Subcutaneous adipose tissue (tissue), 4 donors: Measurements from ENCODE around the gene COL26A1. TPM values are rescaled to one million over a fixed set of nuclear protein-coding genes. Genes with fewer than 3 reads are reported as not detected.

ENCODE experiments used
- CTCF ChIP-seq: fragments of 450-650 bp; IDR thresholded peaks from one replicate; pipeline ENCODE4 v1.5.1; 2016; ENCODE audit warnings: low read depth, mild to moderate bottlenecking, control low read depth, antibody characterized with exemption, moderate library complexity
- total RNA-seq, 4 donors: library from RNA; depleted of rRNA; stranded (reverse); fragments of >200 nt; gene quantifications; one replicate each; pipeline ENCODE4 v1.1.0, GENCODE V29; 2016

COL26A1 gene
- total RNA-seq, 4 donors from 2014 or later = not detected

GRCh38 chr7:101333912-101334311 lies 28.8 kb upstream of the COL26A1 start:
- TF ChIP-seq CTCF = no peak

GRCh38 chr7:101340379-101340778 lies 22.3 kb upstream of the COL26A1 start:
- no peak for TF ChIP-seq CTCF

GRCh38 chr7:101342892-101343291 lies 19.8 kb upstream of the COL26A1 start:
- no peak for TF ChIP-seq CTCF

- no peak for TF ChIP-seq CTCF
Observed at GRCh38 chr7:101347477-101347876, 15.2 kb upstream of the COL26A1 start.

- no peak for TF ChIP-seq CTCF
Observed at GRCh38 chr7:101352920-101353308, 9.8 kb upstream of the COL26A1 start.

- TF ChIP-seq CTCF = no peak
Observed at GRCh38 chr7:101357433-101357832, 5.2 kb upstream of the COL26A1 start.

GRCh38 chr7:101363196-101363733 lies 590 bp downstream of the COL26A1 start:
- TF ChIP-seq CTCF = no peak
